Kidney epithelial cell (primary cell): ENCODE measurements around the gene RANBP3L. TPM values are rescaled to one million over a fixed set of nuclear protein-coding genes. Genes with fewer than 3 reads are reported as not detected.
"Not testable (repeated sequence)": the region's sequence is repeated elsewhere in the genome, so short reads cannot be mapped to it uniquely, and the experiment has no call there.

Experiments used
- DNase-seq: peaks from one replicate; pipeline ENCODE4 v3.0.0-alpha.2; 2010; ENCODE audit warnings: low read depth
- H3K27me3 ChIP-seq: 2 replicates; pipeline ENCODE4 v1.6.0; 2011; ENCODE audit warnings: low read length; ENCODE audit not compliant: control insufficient read depth, insufficient read depth
- H3K36me3 ChIP-seq: 2 replicates; pipeline ENCODE4 v1.5.1; 2011; ENCODE audit warnings: low read length; ENCODE audit not compliant: control insufficient read depth, insufficient read depth
- H3K4me3 ChIP-seq: 2 replicates; pipeline ENCODE4 v1.5.1; 2011; ENCODE audit warnings: low read depth, mild to moderate bottlenecking, control low read depth, low read length
- CTCF ChIP-seq: IDR thresholded peaks from 2 replicates; pipeline ENCODE4 v1.5.1; 2011; ENCODE audit warnings: mild to moderate bottlenecking, moderate library complexity, low read length, control low read depth, inconsistent platforms; ENCODE audit not compliant: insufficient read depth, poor library complexity, severe bottlenecking
- total RNA-seq: library from RNA; depleted of rRNA; stranded (reverse); fragments of >200 nt; gene quantifications from 2 replicates; pipeline ENCODE4 v1.2.3, GENCODE V29; 2015

The RANBP3L gene
- total RNA-seq, 1 donor from 2014 or later: not detected

GRCh38 chr5:36297653-36298052 is 4.0 kb downstream of the RANBP3L start:
- no peak overlapping the region for H3K4me3 ChIP-seq
- no peak for TF ChIP-seq CTCF
- no peaks in the 10 kb centered on the region for H3K36me3 ChIP-seq
- DNase-seq: no peak
- H3K27me3 ChIP-seq: no peaks in the 10 kb centered on the region

GRCh38 chr5:36285837-36286615 is 15.7 kb downstream of the RANBP3L start:
- Histone ChIP-seq H3K36me3 (no peaks in the 10 kb centered on the region), H3K27me3 (no peaks in the 10 kb centered on the region), H3K4me3 (no peak overlapping the region)
- no peak for TF ChIP-seq CTCF
- no peak for DNase-seq

- H3K4me3 ChIP-seq, H3K27me3 ChIP-seq, H3K36me3 ChIP-seq, DNase-seq: not testable (repeated sequence)
Measured at GRCh38 chr5:36283775-36284174, 17.9 kb downstream of the RANBP3L start.

- no peak overlapping the region for H3K4me3 ChIP-seq
- TF ChIP-seq CTCF: no peak
- DNase-seq: no peak
- H3K36me3 ChIP-seq: no peaks in the 10 kb centered on the region
- H3K27me3 ChIP-seq: no peaks in the 10 kb centered on the region
Measured at GRCh38 chr5:36281626-36282025, 20.1 kb downstream of the RANBP3L start.

GRCh38 chr5:36279054-36279698 is 22.5 kb downstream of the RANBP3L start:
- Histone ChIP-seq H3K27me3 (no peaks in the 10 kb centered on the region), H3K36me3 (no peaks in the 10 kb centered on the region), H3K4me3 (no peak overlapping the region)
- TF ChIP-seq CTCF: no peak
- DNase-seq: no peak

- Histone ChIP-seq H3K36me3 (no peaks in the 10 kb centered on the region), H3K27me3 (no peaks in the 10 kb centered on the region), H3K4me3 (no peak overlapping the region)
- DNase-seq: no peak
- no peak for TF ChIP-seq CTCF
Measured at GRCh38 chr5:36277521-36278176, 24.1 kb downstream of the RANBP3L start.
